Left kidney (tissue), 2 donors: ENCODE measurements around the gene ETFRF1. TPM values are rescaled to one million over a fixed set of nuclear protein-coding genes. Genes with fewer than 3 reads are reported as not detected.

ENCODE experiments used
- DNase-seq: peaks from one replicate; pipeline ENCODE4 v3.0.0-alpha.2; 2013
- polyA plus RNA-seq: library from polyadenylated mRNA; unstranded; fragments of 120-200 nt; gene quantifications from one replicate; pipeline ENCODE4 v1.2.1, GENCODE V29; 2013; ENCODE audit not compliant: insufficient read length

Gene ETFRF1
- polyA plus RNA-seq, 1 donor = 44.4 TPM

DNA sequence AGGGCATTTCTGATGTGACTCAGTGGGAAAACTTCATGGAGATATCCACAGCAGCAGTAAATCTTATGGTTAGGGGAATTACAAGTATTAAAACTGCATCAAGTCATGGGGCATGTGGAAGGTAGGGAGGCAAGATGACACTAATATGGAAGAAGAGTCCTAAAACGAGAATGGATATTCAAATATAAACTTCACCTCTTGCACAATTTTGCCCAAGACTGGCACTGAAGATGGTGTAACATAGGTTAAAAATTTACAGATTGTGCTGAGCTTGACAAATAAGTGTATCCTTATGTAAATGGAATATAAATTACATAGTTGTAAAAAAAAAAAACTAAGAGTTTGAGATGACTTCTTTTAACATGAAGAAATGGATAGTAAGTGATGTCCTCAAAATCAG is 12.8 kb downstream of the ETFRF1 start:
- DNase-seq = no peak

DNA sequence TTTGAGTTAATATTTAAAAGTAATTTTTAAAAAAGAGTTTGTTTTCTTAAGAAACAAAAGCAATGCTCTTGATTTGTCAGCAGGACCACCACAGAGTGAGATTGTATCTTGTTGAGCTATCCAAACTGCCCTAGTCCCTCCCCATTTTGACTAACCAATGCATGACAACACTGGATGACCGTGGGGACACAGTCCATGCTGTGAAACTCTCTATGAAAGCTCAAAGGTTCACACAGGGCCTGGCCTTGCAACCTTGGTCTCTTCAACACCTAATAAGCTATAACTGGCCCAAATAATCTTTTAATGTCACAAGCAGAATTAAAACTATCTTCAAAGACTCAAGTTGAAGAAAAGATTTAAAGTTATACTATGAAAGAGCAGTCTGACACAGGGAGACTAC is 13.5 kb downstream of the ETFRF1 start:
- no peak for DNase-seq

DNA sequence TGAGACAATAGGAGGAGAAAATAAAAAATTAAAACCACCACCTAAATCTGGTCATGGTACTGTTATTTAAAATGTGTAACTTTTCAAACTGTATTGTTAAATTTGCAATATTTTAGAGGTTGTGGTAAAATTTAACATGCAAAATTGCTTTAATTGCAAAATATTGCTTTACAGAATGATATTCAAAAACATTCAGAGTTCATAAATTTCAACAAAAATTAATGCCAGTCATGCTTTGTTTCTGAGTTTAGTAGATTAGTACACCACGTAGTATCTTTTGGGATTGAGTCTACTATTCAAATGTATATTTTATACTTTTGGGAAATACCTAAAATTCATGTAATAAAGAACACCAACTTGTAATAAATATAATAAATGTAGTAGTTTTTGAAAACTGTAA is 18.3 kb downstream of the ETFRF1 start:
- DNase-seq = no peak

DNA sequence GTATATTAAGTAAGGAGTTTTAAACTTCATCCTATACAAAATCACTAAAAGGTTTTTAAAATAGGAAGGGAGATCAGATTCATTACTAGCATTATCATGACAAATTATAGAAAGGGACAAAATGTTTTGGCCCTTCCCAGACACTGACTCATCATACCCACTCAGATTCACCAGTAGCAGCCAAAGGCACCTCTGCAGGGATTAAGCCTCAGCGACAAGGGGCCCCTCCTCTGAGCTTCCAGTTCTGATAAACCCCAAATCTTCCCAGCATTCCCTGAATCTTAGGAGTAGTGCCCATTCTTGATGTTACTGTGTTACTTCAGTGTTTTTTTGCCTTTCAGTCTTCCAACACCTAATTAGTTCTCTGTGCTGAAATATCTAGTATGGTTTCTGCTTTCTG is 41.2 kb downstream of the ETFRF1 start:
- DNase-seq = no peak

DNA sequence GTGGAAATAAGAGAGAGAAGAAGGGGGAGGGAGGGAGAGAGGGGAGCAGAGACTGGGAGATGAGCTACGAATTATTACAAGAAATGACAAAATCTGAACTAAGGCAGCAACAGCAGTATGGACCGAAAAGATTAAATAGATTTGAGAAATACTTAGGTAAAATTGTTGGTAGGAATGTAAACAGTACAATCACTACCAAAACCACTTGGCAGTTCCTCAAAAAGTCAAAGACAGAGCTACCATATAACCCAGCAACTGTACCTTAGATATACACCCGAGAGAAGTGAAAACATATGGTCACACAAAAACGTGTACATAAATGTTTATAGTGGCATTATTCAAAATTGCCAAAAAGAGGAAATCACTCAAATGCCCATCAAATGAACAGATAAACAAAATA is 41.6 kb downstream of the ETFRF1 start:
- no peak for DNase-seq

DNA sequence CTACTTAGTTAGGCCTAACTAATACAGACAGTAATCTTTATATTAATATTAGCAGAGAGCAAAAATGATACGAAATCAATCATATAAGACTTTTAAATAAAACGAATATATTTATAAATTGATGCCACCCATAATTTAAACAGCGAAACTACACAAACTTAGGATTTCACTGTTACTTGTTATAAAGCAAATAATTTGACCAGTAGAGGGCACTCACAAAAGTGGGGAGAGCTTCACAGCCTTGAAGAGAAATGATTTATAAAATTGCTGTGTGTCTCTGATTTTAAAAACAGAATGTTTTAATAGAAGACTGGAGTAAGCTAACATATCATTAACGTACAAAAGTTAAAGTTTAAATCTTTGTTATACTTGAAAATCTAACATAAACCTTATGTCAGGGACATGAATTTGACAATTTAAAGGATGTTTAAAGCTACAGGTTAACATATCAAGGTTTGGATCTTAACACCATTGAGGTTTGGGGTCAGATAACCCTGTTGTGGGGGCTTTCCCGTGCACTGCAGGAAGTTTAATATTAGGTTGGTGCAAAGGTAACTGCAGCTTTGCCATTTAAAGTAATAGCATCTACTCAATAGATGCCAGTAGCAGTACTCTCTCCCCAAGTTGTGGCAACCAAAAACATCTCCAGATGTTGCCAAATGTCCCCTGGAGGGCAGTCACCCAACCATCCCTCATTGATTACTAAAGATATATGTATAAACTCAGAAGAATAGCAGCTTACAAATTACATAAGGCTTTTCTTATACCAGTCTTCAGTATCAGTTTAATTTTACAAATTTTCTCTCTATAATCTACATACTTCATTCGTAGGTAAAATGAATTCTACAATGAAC is 46.4 kb downstream of the ETFRF1 start:
- peak; percentile 31 for DNase-seq

DNA sequence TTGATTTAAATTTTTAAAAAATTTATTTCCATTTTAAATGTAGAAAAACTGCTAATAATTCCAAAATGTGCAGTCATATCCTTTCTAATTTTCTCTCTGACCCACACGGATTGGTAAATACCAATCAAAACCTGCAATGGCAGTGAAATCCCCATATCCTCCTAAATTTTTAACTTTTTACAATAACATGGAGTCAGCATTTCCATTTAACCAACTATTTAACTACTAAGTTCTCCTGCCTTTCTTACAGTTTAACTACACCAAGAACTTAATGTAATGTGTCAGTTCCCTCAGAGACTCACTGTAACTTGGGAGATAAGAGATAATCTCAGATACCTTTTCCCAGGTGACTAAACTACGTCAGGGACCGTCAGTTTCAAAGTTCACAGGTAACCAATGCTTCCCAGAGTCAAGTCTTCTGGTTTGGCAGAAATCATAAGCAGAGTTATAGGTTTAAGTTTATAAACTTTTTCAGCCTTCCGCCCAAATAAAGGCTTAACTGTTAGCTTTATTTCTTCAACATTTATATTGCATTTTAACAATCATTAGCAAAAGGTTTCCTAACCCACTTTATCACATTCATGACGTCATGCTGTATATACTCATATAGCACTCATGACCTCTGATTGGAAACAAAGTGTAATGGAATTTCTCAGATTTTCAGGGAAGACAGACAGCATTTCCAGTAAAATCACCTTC is 48.1 kb downstream of the ETFRF1 start:
- no peak for DNase-seq

DNA sequence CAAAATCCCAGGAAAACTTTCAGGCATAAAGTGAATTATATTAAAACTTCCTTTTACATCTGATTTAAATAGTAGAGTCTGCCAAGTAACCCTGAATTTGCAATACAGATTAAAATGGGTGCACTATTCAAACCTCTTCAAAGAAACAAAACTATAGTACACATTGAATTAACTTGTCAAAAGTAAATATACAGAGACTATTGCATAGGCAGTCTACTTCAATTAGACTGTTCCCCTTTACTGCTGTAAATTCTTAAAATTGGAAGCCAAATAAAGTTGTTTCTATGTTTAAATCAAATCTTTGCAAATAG is 48.6 kb downstream of the ETFRF1 start:
- no peak for DNase-seq

DNA sequence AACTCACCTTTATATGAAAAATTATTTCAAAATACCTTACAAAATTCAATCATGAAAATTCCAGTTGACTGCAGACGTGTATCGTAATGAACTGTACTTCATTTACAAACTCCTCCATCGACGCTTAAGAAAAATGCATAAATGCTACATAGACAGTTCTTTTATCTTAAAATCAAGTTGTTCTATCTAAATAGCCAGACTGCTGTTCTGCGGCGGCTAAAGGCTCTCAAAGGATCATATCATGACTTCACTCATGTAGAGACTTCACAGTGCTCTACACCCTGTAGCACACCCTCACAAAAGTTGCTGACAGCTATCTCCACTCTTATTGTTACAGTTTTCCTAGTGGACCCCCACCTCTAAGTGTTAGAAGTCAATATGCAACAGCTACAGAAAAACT is 50.5 kb downstream of the ETFRF1 start:
- no peak for DNase-seq

DNA sequence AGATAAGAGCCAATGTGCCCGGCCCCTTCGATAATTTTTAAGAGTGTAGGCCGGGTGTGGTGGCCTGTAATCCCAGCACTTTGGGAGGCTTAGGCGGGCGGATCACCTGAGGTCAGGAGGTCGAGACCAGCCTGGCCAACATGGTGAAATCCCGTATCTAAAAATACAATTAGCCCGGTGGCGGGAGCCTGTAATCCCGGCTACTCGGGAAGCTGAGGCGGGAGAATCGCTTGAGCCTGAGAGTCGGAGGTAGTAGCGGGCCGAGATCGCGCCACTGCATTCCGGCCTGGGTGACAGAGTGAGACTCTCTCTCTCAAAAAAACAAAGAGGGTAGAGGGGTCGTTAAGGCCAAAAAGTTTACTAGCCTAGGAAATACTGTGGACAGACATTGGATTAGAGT is 53.1 kb downstream of the ETFRF1 start:
- no peak for DNase-seq

DNA sequence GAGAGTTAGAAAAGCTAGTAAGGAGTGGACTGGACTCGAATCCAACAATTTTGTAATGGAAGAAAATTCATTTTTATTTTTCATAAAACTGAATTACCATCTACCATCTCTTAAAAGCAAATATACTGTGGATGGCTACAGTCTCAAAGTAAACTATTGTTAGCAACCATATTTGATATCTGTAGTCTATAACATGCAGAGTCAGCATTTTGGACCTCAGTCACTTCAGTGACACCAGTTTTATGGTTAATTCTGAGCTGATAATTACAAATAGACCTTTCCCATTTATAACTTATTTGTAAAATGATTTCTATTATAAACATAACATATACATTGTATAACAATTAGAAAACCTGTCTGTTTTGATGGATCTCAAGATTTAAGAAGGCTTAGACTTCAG is 53.7 kb downstream of the ETFRF1 start:
- no peak for DNase-seq

DNA sequence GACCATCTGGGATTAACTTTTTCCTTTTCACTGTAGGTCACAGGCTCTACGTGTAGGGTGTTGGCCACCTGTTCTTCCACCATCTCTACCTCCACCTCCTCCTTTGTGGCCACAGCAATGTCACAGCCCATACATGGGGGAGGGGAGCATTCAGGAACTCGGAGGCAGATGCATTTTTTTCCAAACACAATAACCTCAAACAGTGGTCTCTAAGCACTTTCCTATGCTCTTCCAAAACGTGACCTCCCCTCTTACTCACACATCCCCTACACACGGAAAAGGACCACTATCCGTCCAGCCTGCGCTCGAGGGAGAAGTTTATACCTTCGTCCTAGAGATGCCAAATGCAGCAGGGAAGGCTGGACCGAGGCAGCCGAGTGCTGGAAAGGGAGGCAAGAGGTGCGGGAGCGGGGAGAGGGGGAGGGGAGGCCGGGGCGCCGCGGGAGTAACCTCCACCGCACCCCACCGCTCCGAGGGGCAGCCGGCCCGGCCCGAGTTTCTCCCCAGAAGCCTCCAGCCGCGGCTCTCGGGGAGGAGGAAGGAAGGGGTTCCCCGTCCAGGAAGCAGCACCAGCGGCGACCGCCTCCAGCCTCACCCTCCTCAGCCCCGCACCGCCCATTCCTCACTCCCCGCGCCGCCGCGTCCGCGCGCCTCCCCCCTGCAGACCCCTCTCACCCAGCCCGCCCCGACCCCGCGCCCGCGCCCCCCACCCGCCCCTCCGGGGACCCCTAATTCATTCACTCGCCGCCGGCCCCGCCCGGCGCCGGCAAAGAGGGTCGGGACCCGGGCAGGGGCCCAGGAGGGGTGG is 55.1 kb downstream of the ETFRF1 start:
- peak; percentile 45 for DNase-seq

DNA sequence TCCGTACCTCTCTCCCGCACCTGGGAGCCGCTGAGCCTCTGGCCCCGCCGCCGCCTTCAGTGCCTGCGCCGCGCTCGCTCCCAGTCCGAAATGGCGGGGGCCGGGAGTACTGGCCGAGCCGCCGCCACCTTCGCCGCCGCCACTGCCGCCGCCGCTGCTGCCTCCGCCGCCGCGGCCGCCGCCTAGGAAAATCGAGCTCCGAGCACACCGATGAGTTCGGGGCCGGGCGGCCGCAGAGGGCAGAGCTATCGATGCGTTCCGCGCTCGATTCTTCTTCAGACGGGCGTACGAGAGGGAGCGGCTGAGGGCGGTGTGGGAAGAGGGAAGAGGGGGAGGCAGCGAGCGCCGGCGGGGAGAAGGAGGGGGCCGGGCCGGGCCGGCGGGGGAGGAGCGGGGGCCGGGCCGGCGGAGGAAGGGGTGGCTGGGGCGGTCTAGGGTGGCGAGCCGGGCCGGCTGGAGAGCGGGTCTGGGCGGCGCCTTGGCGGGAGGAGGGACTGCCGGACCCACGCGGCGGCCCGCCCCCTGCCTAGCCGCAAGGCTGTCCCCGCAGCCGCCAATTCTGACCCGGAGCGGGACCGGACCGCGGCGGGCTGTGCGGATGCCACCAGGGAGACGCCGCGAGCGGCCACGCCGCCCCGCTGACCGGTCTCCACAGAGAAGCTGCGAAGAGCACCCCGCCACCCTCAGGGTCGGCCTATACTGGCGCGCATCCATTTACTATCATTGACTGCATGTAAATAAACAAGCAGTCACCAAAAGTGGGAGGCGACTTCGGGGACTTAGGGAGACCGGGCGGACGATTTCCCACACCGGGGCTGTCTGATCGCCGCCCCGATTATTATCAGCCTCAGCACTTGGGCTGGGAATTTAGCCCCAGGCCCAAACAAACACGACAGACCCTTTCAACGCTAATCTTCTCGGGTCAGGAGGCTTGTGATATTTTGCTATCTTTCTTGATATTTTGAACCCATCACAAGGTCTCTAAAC is 56.0 kb downstream of the ETFRF1 start, which contains the start of gene KRAS:
Gene KRAS (minus strand): TSS at position 186 of the 987 bp plus-strand sequence.
- peak; percentile 96 for DNase-seq

DNA sequence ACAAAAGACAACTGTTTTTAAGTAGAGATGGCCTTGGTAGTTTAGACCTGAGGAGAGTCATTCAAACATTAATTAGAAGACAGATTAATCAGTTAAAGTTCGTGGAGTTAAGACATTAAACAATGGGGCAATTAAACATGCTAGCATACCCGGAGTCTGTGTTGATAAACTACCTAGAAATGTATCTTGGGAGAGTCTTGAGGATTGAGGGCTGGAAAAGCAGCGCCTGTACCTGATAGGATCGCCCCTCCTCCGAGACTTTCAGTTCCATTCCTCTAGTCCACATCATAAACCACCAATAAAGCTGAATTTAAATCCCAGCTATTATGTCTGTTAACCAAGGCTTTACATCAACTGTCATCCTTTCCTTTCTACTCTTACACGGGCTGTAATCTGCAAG is 56.7 kb downstream of the ETFRF1 start:
- no peak for DNase-seq

DNA sequence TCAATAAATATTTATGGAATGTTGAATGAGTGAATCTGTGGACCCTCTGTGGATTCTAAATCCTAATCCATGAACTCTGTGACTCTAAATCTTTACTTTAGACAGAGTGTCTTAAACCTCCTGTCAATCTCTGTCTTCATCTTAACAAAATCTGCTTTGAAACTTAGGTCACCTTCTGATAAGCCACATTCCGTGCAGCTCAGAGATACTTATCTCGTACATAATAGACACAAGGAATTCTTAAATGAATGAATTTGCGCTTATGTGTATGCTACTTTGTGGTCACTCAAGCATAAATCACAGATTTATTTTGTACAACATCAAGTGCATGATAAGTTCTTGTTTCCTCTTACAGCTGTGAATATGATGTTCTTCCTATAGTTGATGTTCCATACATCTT is 57.9 kb downstream of the ETFRF1 start:
- no peak for DNase-seq

DNA sequence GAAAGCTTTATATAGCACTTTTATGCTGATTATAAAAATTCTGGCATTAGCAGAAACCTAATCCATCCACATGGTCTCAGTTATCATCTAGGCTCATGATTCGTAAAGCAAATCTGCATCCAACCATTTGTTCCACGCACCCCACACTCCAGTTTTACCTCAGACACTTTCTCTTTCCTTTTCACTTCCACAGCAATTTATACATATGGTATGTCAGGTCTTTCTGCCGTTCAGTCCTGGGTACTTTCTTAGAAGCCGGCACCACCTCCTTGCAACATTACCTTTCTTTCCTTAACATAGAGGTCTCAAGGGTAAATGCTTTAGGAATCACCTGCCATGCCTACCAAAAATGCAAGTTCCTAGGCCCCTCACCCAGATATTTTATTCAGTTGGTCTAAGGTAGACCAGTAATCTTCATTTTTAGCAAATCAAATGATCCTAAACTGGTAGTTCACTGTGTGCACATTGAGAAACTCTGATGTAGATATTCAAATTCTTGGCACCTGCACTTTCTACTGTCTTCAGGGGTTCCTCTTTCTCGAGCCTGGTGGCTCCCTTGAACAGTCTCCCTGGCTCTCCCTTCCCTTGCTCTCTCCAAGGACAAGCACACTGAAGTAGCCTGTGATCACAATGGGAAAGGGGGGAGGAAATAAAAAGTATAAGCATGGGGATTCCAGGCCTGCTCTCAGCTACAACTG is 58.5 kb downstream of the ETFRF1 start:
- no peak for DNase-seq

DNA sequence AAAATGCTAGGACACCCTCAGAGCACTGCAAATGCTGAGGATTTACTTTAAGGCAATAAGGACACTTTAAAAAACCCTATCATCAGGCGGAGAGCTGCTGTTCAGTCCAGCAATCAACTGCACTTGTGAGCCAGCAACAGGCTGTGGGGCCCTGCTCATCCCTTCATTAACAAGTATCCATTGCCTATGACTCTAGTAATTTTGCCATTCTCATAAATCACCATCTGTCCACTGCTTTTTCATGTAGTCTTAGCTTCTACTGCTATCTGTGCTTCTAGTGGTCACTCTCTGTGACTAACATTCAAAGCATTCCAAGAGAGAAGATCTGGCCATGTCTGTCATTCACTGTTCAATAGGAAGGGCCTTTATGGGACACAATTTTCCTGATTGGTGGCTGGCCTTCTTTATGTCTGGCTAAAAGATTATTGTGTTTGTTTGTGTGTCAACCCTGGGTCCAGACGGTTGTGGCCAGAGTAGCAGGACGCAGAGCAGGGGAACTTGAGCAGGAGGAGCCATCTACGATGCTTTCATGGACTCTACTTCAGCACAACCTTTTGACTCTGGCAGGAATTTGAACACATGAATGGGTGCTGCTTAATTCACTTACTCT is 59.3 kb downstream of the ETFRF1 start:
- DNase-seq = no peak
